ENCODE results near the gene RFESD.

DNA sequence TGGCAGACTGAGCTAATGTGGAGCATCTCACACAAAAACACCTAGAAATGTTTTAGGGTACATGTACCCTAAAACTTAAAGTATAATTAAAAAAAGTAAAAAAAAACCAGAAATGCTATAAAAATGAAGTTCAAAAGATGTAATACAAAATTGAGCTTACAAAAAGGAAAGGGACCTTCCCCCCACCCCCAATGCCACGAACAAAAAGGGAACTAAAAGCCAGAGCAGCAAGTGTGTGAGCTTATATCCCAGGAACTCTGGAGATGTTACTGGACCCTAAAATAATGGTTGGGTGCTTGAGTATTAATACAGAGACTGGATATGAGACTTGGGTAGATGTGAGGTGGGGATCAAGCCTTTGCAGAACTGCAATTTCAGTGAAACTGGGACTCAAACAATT lies 25.2 kb downstream of the RFESD start:
- TF ChIP-seq, protein P1, sequence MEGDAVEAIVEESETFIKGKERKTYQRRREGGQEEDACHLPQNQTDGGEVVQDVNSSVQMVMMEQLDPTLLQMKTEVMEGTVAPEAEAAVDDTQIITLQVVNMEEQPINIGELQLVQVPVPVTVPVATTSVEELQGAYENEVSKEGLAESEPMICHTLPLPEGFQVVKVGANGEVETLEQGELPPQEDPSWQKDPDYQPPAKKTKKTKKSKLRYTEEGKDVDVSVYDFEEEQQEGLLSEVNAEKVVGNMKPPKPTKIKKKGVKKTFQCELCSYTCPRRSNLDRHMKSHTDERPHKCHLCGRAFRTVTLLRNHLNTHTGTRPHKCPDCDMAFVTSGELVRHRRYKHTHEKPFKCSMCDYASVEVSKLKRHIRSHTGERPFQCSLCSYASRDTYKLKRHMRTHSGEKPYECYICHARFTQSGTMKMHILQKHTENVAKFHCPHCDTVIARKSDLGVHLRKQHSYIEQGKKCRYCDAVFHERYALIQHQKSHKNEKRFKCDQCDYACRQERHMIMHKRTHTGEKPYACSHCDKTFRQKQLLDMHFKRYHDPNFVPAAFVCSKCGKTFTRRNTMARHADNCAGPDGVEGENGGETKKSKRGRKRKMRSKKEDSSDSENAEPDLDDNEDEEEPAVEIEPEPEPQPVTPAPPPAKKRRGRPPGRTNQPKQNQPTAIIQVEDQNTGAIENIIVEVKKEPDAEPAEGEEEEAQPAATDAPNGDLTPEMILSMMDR (IDR thresholded peaks at IDR 0.05; ENCODE audit: low read depth, low read length): no peak
- TF ChIP-seq POLR2A (IDR thresholded peaks at IDR 0.05; ENCODE audit: extremely low read depth, insufficient read length): no peak
